Activated B cell treated with CpG ODN at 0.5 μM for 24 hours (primary cell): ENCODE measurements around the gene RAB43. TPM values are rescaled to one million over a fixed set of nuclear protein-coding genes. Genes with fewer than 3 reads are reported as not detected.
"Not testable (repeated sequence)": the region's sequence is repeated elsewhere in the genome, so short reads cannot be mapped to it uniquely, and the experiment has no call there.

Experiments used
- ATAC-seq: fragments of 200-7000 bp; cut with Tn5 transposase; one replicate; pipeline ENCODE4 v1.10.0; 2021; ENCODE audit warnings: low read depth, mild to moderate bottlenecking, moderate library complexity
- CTCF ChIA-PET: fragments of 350-600 bp; sonication (Branson Sonifier 250); formaldehyde crosslinking; loops from one replicate; lab custom pipeline; 2021; ENCODE audit warnings: antibody characterized with exemption; lab: Charles Lee
- POLR2A ChIA-PET: fragments of 350-600 bp; sonication (Branson Sonifier 250); formaldehyde crosslinking; loops from one replicate; lab custom pipeline; 2021; ENCODE audit warnings: antibody characterized with exemption; lab: Charles Lee
- DNase-seq: peaks from one replicate; pipeline ENCODE4 v3.0.0; 2022
- H3K27ac Mint-ChIP-seq: one replicate; pipeline ENCODE4 v1.8.0; 2020; ENCODE audit warnings: mixed read lengths
- H3K27me3 Mint-ChIP-seq: one replicate; pipeline ENCODE4 v1.8.0; 2021; ENCODE audit warnings: mixed read lengths
- H3K36me3 Mint-ChIP-seq: one replicate; pipeline ENCODE4 v1.8.0; 2021; ENCODE audit warnings: low read depth, mixed read lengths
- H3K4me1 Mint-ChIP-seq: one replicate; pipeline ENCODE4 v1.8.0; 2021; ENCODE audit warnings: mixed read lengths
- H3K4me3 Mint-ChIP-seq: one replicate; pipeline ENCODE4 v1.8.0; 2020; ENCODE audit warnings: mild to moderate bottlenecking, mixed read lengths
- H3K9me3 Mint-ChIP-seq: one replicate; pipeline ENCODE4 v1.8.0; 2020; ENCODE audit warnings: mixed read lengths
- intact Hi-C: fragments of 100-400 bp; cut with micrococcal nuclease; formaldehyde crosslinking; loops from one replicate; pipeline ENCODE4 v1.15.1; 2024
- total RNA-seq: library from RNA; stranded (reverse); gene quantifications from 2 replicates; pipeline ENCODE4 v1.2.3, GENCODE V29; 2022
- TF ChIP-seq, protein P1 (sequence below): fragments of 200-600 bp; IDR thresholded peaks from one replicate; pipeline ENCODE4 v1.8.0; 2022; ENCODE audit warnings: antibody characterized with exemption, mild to moderate bottlenecking

Gene RAB43
- total RNA-seq, 1 donor from 2014 or later, result 12.8 TPM

DNA sequence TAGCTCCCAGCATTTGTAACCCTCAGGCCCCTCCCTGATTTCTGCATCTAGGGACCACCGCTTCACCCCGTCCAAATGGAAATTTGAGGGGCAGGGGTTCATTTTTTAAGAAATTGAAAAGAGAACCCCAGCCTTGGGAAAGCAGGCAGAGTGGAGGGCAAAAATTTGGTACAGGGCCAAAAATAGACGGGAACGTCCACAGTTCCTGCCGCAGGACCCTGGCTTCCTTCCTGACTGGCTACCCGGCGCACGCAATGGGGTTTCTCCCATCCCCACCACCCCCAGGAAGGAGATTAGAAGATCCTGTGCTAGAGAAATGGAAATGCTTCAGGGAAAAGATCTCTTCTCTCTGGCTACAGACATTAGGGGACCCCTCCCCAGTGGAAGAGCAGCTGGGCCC lies 40.1 kb downstream of the RAB43 start:
- no peak for DNase-seq
- TF ChIP-seq, protein P1, sequence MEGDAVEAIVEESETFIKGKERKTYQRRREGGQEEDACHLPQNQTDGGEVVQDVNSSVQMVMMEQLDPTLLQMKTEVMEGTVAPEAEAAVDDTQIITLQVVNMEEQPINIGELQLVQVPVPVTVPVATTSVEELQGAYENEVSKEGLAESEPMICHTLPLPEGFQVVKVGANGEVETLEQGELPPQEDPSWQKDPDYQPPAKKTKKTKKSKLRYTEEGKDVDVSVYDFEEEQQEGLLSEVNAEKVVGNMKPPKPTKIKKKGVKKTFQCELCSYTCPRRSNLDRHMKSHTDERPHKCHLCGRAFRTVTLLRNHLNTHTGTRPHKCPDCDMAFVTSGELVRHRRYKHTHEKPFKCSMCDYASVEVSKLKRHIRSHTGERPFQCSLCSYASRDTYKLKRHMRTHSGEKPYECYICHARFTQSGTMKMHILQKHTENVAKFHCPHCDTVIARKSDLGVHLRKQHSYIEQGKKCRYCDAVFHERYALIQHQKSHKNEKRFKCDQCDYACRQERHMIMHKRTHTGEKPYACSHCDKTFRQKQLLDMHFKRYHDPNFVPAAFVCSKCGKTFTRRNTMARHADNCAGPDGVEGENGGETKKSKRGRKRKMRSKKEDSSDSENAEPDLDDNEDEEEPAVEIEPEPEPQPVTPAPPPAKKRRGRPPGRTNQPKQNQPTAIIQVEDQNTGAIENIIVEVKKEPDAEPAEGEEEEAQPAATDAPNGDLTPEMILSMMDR, result no peak
- Mint-ChIP-seq H3K4me3 (no peak overlapping the region), H3K4me1 (no peaks in the 10 kb centered on the region), H3K36me3 (no peaks in the 10 kb centered on the region), H3K9me3 (no peaks in the 10 kb centered on the region), H3K27me3 (peaks cover 2% of the 10 kb centered on the region), H3K27ac (no peak overlapping the region)
- intact Hi-C loops, result no loop called here
- CTCF ChIA-PET, result no interaction called here
- POLR2A ChIA-PET, result no interaction called here
- no peak for ATAC-seq

DNA sequence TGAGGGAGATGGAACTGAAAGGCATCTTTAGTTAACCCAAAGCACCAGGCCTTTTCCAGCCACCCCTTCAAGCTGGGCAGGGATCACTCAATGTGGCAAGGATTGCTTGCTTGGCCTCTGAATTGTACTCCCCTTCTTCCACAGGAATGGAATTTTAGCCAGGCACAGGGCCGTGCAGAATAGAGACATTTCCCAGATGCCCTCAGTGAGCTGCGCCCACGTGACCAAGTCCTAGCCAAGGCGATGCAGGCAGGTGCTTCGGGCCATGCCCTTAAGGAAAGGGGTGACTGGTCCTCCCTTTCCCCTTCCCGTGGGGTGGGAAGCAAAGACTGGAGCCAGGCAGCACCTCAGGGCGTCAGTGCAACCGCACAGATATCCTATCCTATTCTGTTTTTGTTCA lies 43.1 kb downstream of the RAB43 start:
- POLR2A ChIA-PET, result no interaction called here

DNA sequence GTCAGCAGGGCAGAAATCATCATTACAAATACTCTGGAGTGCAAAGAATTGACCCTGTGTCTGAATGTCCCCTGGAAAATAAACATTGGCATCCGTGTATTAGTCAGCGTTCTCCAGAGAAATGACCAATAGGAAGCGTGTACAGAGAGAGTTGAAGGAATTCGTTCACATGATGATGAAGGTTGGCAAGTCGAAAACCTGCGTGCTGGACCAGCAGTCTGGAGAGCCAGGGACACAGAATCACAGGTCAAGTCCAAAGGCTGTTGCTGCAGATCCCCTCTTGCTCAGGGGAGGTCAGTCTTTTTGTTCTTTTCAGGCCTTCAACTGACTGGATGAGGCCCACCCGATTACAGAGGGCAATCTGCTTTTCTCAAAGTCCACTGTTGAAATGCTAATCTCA lies 44.4 kb downstream of the RAB43 start:
- Mint-ChIP-seq H3K36me3 (no peaks in the 10 kb centered on the region), H3K27ac (no peak overlapping the region), H3K4me1 (no peaks in the 10 kb centered on the region), H3K4me3 (no peak overlapping the region), H3K27me3 (peaks cover 5% of the 10 kb centered on the region), H3K9me3 (no peaks in the 10 kb centered on the region)
- TF ChIP-seq, protein P1, result no peak
- ChIA-PET CTCF (no interaction called here), POLR2A (no interaction called here)
- DNase-seq (no peak), ATAC-seq (no peak)
- intact Hi-C loops, result no loop called here

More for the DNA sequence above, 43.1 kb downstream of the RAB43 start:
- Mint-ChIP-seq H3K4me1 (no peaks in the 10 kb centered on the region), H3K27me3 (peaks cover 2% of the 10 kb centered on the region), H3K4me3 (no peak overlapping the region), H3K36me3 (no peaks in the 10 kb centered on the region), H3K27ac (no peak overlapping the region), H3K9me3 (no peaks in the 10 kb centered on the region)
- CTCF ChIA-PET, result no interaction called here
- no peak for DNase-seq
- intact Hi-C loops, result no loop called here
- TF ChIP-seq, protein P1, result no peak
- no peak for ATAC-seq

DNA sequence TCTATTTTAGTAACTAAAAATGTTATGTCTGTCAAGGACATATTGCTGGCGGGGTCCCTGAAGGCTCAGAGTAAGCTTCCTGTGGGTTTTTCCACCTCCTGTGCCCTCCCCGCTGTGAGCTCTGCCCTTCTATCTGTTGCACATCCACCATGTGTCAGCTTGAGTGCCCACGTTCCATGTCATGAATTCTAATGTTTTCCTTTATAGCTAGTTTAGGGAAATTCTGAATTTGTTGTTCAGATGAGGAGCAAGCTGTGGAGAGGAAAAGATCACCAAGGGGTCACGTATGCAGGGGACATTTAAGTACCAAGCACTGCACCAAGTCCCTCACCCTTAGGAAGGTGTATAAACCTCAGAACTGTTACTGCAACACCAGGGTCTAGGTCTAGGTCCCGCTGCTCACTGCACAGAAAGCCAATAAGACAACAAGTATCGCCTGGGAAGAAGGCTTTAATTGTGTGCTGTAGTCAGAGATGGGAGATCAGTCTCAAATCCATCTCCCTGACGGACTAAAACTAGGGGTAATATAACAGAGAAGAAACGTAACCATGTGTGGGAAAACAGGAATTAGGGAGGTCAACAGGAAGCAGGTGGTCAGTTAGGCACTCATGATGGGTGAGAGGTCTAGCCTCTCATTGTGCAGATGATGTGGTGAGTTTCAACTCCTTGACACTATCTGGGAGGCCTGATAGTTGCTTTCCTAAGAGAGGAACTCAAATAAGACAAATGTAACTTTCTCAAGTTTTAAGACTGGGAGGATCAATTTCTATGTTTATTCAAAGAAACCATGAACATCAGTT lies 51.3 kb downstream of the RAB43 start:
- Mint-ChIP-seq H3K4me3 (no peak overlapping the region), H3K4me1 (peaks cover 10% of the 10 kb centered on the region), H3K9me3 (no peaks in the 10 kb centered on the region), H3K27me3 (peaks cover 41% of the 10 kb centered on the region), H3K27ac (no peak overlapping the region), H3K36me3 (no peaks in the 10 kb centered on the region)
- DNase-seq (no peak), ATAC-seq (no peak)
- CTCF ChIA-PET, result no interaction called here
- intact Hi-C loops, result no loop called here
- TF ChIP-seq, protein P1, result no peak
- POLR2A ChIA-PET, result no interaction called here

DNA sequence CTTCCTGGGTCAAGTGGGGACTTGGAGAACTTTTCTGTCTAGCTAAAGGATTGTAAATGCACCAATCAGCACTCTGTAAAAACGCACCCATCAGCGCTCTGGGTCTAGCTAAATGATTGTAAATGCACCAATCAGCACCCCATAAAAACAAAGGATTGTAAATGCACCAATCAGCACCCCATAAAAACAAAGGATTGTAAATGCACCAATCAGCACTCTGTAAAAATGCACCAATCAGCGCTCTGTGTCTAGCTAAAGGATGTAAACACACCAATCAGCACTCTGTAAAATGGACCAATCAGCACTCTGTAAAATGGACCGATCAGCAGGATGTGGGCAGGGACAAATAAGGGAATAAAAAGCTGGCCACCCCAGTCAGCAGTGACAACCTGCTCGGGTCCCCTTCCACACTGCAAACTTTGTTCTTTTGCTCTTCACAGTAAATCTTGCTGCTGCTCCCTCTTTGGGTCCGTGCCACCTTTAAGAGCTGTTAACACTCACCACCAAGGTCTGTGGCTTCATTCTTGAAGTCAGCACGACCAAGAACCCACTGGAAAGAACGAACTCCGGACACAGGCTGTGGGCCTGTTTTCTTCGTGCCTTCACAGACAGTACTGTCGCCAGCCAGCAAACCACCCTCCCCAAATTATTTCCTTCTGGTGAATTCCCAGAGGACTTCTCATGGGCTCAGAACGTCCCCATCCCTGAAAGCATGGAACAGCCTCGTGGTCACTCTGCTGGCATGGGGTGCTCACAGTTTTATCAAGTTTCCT lies 52.1 kb downstream of the RAB43 start:
- CTCF ChIA-PET, result interaction anchor here (1.0 to 1.6 kb wide), 3 partner anchors 16 to 314 kb away, joined by 4 to 10 read pairs (median 5); no protein-coding TSS in a partner anchor
- Mint-ChIP-seq H3K4me1 (peaks cover 10% of the 10 kb centered on the region), H3K27me3 (peaks cover 41% of the 10 kb centered on the region)
- H3K27ac Mint-ChIP-seq, intact Hi-C loops, H3K4me3 Mint-ChIP-seq, H3K9me3 Mint-ChIP-seq, DNase-seq, ATAC-seq, H3K36me3 Mint-ChIP-seq: not testable (repeated sequence)
- POLR2A ChIA-PET, result interaction anchor here (0.6 to 1.4 kb wide), 2 partner anchors 53 to 284 kb away, joined by 4 read pairs; no protein-coding TSS in a partner anchor
